ENCODE results near the gene ZNF518A. TPM values are rescaled to one million over a fixed set of nuclear protein-coding genes. Genes with fewer than 3 reads are reported as not detected.
A peak's percentile ranks its signal among the peaks of the same experiment; 100 is the strongest.

Gene ZNF518A
- total and polyA plus RNA-seq, 2 of the 8 experiments (the other 6 are each of a cell fraction or from before 2014, with no cell fraction given): 6.6 to 34.8 TPM

- TF ChIP-seq HDAC2 (IDR thresholded peaks at IDR 0.05; ENCODE audit: borderline replicate concordance in 1 of 2, low read depth in 2 of 2, low read length in 2 of 2): no peak
- TF ChIP-seq CTCF (IDR thresholded peaks at IDR 0.05; ENCODE audit: control extremely low read depth in 1 of 3, insufficient read depth in 1 of 3, low read depth in 1 of 3, low read length in 3 of 3): peak in 1 of 3 experiments; percentile 18; a peak in 1 of 4 replicates
- TF ChIP-seq EGR1 (IDR thresholded peaks at IDR 0.05; ENCODE audit: borderline replicate concordance, low read depth, low read length): no peak
- no peak for TF ChIP-seq POU5F1 (IDR thresholded peaks at IDR 0.05; ENCODE audit: low read depth, low read length)
- peak; percentile 57; the same call in 1 of the 2 replicates for TF ChIP-seq E2F6 (IDR thresholded peaks at IDR 0.05)
- no peak for TF ChIP-seq BCL11A (IDR thresholded peaks at IDR 0.05; ENCODE audit: low read depth in 2 of 2, low read length in 2 of 2)
- TF ChIP-seq RNF2 (IDR thresholded peaks at IDR 0.05; ENCODE audit: borderline replicate concordance, low read depth, low read length, missing control alignments, poor library complexity, severe bottlenecking): no peak
- no peak for TF ChIP-seq SRF (IDR thresholded peaks at IDR 0.05; ENCODE audit: low read depth, low read length)
- TF ChIP-seq KDM5A (IDR thresholded peaks at IDR 0.05; ENCODE audit: low read length): no peak
- no peak for TF ChIP-seq USF2 (IDR thresholded peaks at IDR 0.05; ENCODE audit: low read length)
- TF ChIP-seq CHD1 (IDR thresholded peaks at IDR 0.05; ENCODE audit: low read depth, low read length): no peak
- TF ChIP-seq CBX8 (IDR thresholded peaks at IDR 0.05; ENCODE audit: borderline replicate concordance, low read depth, low read length): no peak
- TF ChIP-seq CHD2 (IDR thresholded peaks at IDR 0.05; ENCODE audit: low read length): no peak
- peak; percentile 42 to 76; a peak in 2 of 3 replicates for TF ChIP-seq POLR2A (IDR thresholded peaks at IDR 0.05; ENCODE audit: control extremely low read depth in 1 of 2, low read depth in 2 of 2, low read length in 2 of 2)
- peak; percentile 66 for TF ChIP-seq PHF8 (conservative IDR thresholded peaks at IDR 0.05; ENCODE audit: low read depth, low read length)
- TF ChIP-seq POLR2AphosphoS5 (IDR thresholded peaks at IDR 0.05; ENCODE audit: low read depth, low read length): peak; percentile 91
- peak; percentile 31; the same call in 1 of the 2 replicates for TF ChIP-seq MAX (IDR thresholded peaks at IDR 0.05)
- peak; percentile 60 for TF ChIP-seq TAF1 (IDR thresholded peaks at IDR 0.05; ENCODE audit: low read depth, low read length)
- TF ChIP-seq GTF2F1 (IDR thresholded peaks at IDR 0.05; ENCODE audit: borderline replicate concordance, low read depth, low read length): no peak
- TF ChIP-seq ASH2L (IDR thresholded peaks at IDR 0.05; ENCODE audit: low read length): no peak
Measured at GRCh38 chr10:96130326-96130995, 364 bp downstream of the ZNF518A start (continued).

Measured in H1 (cell line).